SK-N-SH (cell line): ENCODE data around the gene SLC7A1. TPM values are rescaled to one million over a fixed set of nuclear protein-coding genes. Genes with fewer than 3 reads are reported as not detected.

Experiments used
- CTCF ChIA-PET: fragments of 300-600, 350-600 bp; formaldehyde crosslinking; extraction: SDS; loops from one replicate; lab custom pipeline; 2021; lab: Yijun Ruan, JAX
- POLR2A ChIA-PET: fragments of 350-600 bp; sonication (Branson Sonifier 250); formaldehyde crosslinking; extraction: SDS; loops from one replicate; lab custom pipeline; 2020; ENCODE audit warnings: antibody characterized with exemption, inconsistent platforms; lab: Yijun Ruan, JAX
- DNase-seq: peaks from one replicate; pipeline ENCODE4 v3.0.0; 2012
- H2AFZ ChIP-seq: fragments of 200-600 bp; sonication (generic); 2 replicates; pipeline ENCODE4 v1.8.1; 2016; ENCODE audit warnings: antibody characterized with exemption, mild to moderate bottlenecking, low read depth
- H3F3A ChIP-seq: fragments of 200-600 bp; sonication (generic); replicated peaks from 2 replicates; pipeline ENCODE3; 2016; ENCODE audit warnings: antibody characterized with exemption, mild to moderate bottlenecking; ENCODE audit not compliant: insufficient read depth
- H3K27ac ChIP-seq, 2 experiments: fragments of 200-500 bp in 1 of 2; fragments of 200-600 bp in 1 of 2; sonication (Bioruptor generic) in 1 of 2; sonication (generic), shearing (Covaris generic) in 1 of 2; 2 replicates each; pipeline versions ENCODE4 v1.5.1 to v1.6.1; 2014 to 2016; ENCODE audit warnings: low read depth in 2 of 2, inconsistent platforms in 1 of 2, low read length in 1 of 2, mild to moderate bottlenecking in 1 of 2, mixed read lengths in 1 of 2
- H3K27me3 ChIP-seq: fragments of 200-600 bp; sonication (generic), shearing (Covaris generic); 2 replicates; pipeline ENCODE4 v1.6.1; 2016; ENCODE audit warnings: mixed run types; ENCODE audit not compliant: insufficient read depth
- H3K36me3 ChIP-seq, 2 experiments: fragments of 200-500 bp in 1 of 2; fragments of 200-600 bp in 1 of 2; sonication (Bioruptor generic) in 1 of 2; sonication (generic) in 1 of 2; replicated peaks in 1 of 2; 2 replicates each; pipeline versions ENCODE3 to v1.5.1; 2014 to 2016; ENCODE audit warnings: low read length in 1 of 2, mild to moderate bottlenecking in 1 of 2; ENCODE audit not compliant: insufficient read depth in 2 of 2, control insufficient read depth in 1 of 2
- H3K4me1 ChIP-seq, 2 experiments: fragments of 200-500 bp in 1 of 2; fragments of 200-600 bp in 1 of 2; sonication (Bioruptor generic) in 1 of 2; sonication (generic), shearing (Covaris generic) in 1 of 2; 2 replicates each; pipeline versions ENCODE4 v1.5.1 to v1.6.1; 2014 to 2016; ENCODE audit warnings: low read depth in 1 of 2, low read length in 1 of 2, mixed run types in 1 of 2; ENCODE audit not compliant: insufficient read depth in 2 of 2, control insufficient read depth in 1 of 2
- H3K4me2 ChIP-seq: fragments of 200-600 bp; sonication (generic), shearing (Covaris generic); 2 replicates; pipeline ENCODE4 v1.6.1; 2017; ENCODE audit warnings: mixed run types
- H3K4me3 ChIP-seq, 2 experiments: fragments of 200-500 bp in 1 of 2; fragments of 200-600 bp in 1 of 2; sonication (Bioruptor generic) in 1 of 2; sonication (generic), shearing (Covaris generic) in 1 of 2; 2 replicates each; pipeline versions ENCODE4 v1.5.1 to v1.8.1; 2014 to 2016; ENCODE audit warnings: low read depth in 2 of 2, inconsistent platforms in 1 of 2, low read length in 1 of 2, mild to moderate bottlenecking in 1 of 2, mixed read lengths in 1 of 2, moderate library complexity in 1 of 2
- H3K79me2 ChIP-seq: fragments of 200-600 bp; sonication (generic); 2 replicates; pipeline ENCODE4 v1.8.1; 2017; ENCODE audit warnings: mild to moderate bottlenecking; ENCODE audit not compliant: insufficient read depth
- H3K9ac ChIP-seq: fragments of 200-600 bp; sonication (generic); 2 replicates; pipeline ENCODE4 v1.6.1; 2017; ENCODE audit warnings: mixed run types
- H3K9me2 ChIP-seq: fragments of 200-600 bp; sonication (generic); 2 replicates; pipeline ENCODE4 v1.6.1; 2017; ENCODE audit warnings: mixed run types
- H3K9me3 ChIP-seq: fragments of 200-600 bp; sonication (generic); 2 replicates; pipeline ENCODE4 v1.6.1; 2017; ENCODE audit warnings: mixed run types, mild to moderate bottlenecking, moderate library complexity
- H4K20me1 ChIP-seq: fragments of 200-600 bp; sonication (generic); 2 replicates; pipeline ENCODE4 v1.6.1; 2017; ENCODE audit warnings: mild to moderate bottlenecking, mixed run types; ENCODE audit not compliant: insufficient read depth
- CHD2 ChIP-seq: fragments of 150-350 bp; IDR thresholded peaks from 2 replicates; pipeline ENCODE4 v1.6.1; 2018; ENCODE audit warnings: low read length; ENCODE audit not compliant: partially characterized antibody
- FOSL2 ChIP-seq: IDR thresholded peaks from 2 replicates; pipeline ENCODE4 v1.4.0; 2012; ENCODE audit warnings: low read depth, mild to moderate bottlenecking, moderate library complexity, borderline replicate concordance
- FOXJ3 ChIP-seq: sonication (generic); formaldehyde crosslinking; IDR thresholded peaks from 2 replicates; pipeline ENCODE4 v1.5.1; 2020; ENCODE audit warnings: mild to moderate bottlenecking, missing genetic modification reagents
- FOXM1 ChIP-seq: IDR thresholded peaks from 2 replicates; pipeline ENCODE4 v1.4.0; 2012; ENCODE audit warnings: low read depth, mild to moderate bottlenecking
- GABPA ChIP-seq: IDR thresholded peaks from 2 replicates; pipeline ENCODE4 v1.4.0; 2012; ENCODE audit warnings: low read depth, mild to moderate bottlenecking
- IRF3 ChIP-seq: fragments of 150-350 bp; IDR thresholded peaks from 2 replicates; pipeline ENCODE4 v1.6.1; 2016; ENCODE audit warnings: mild to moderate bottlenecking, low read depth, low read length
- MAX ChIP-seq: IDR thresholded peaks from 2 replicates; pipeline ENCODE4 v1.4.0; 2012; ENCODE audit warnings: low read depth
- NFIC ChIP-seq: IDR thresholded peaks from 2 replicates; pipeline ENCODE4 v1.4.0; 2012; ENCODE audit warnings: borderline replicate concordance
- NRF1 ChIP-seq: IDR thresholded peaks from 2 replicates; pipeline ENCODE4 v1.6.1; 2012; ENCODE audit warnings: low read depth, mild to moderate bottlenecking, low read length
- PBX3 ChIP-seq: IDR thresholded peaks from 2 replicates; pipeline ENCODE4; 2012
- RAD21 ChIP-seq: IDR thresholded peaks from 2 replicates; pipeline ENCODE4 v1.6.1; 2012; ENCODE audit warnings: mild to moderate bottlenecking, low read length
- RXRA ChIP-seq: IDR thresholded peaks from 2 replicates; pipeline ENCODE4 v1.4.0; 2012; ENCODE audit warnings: low read depth, mild to moderate bottlenecking, borderline replicate concordance
- SIN3A ChIP-seq: IDR thresholded peaks from 2 replicates; pipeline ENCODE4 v1.6.1; 2012; ENCODE audit warnings: low read depth, mild to moderate bottlenecking, low read length, moderate library complexity, borderline replicate concordance
- SMC3 ChIP-seq: IDR thresholded peaks from 2 replicates; pipeline ENCODE4 v1.6.1; 2012; ENCODE audit warnings: low read depth, low read length, improper control_type of control experiment
- TAF1 ChIP-seq: IDR thresholded peaks from 2 replicates; pipeline ENCODE4 v1.6.1; 2012; ENCODE audit warnings: low read depth, mild to moderate bottlenecking, low read length, moderate library complexity, borderline replicate concordance
- WGBS: methylation state at CpG from one replicate; pipeline ENCODE4 v1.1.6; 2017; ENCODE audit warnings: low lambda C conversion rate; 5-methylcytosine and 5-hydroxymethylcytosine counted together
- polyA plus RNA-seq, 3 experiments: library from polyadenylated mRNA; depleted of rRNA; stranded (reverse); fragments of >200 nt; gene quantifications; 2 replicates each; pipeline ENCODE4 v1.2.3, GENCODE V29; 2012
- TF ChIP-seq, protein P1 (sequence below): fragments of 200-600 bp; sonication (generic); IDR thresholded peaks from 2 replicates; pipeline ENCODE4 v1.6.1; 2017; ENCODE audit warnings: antibody characterized with exemption, mild to moderate bottlenecking, moderate library complexity
- TF ChIP-seq, protein P2 (sequence below): IDR thresholded peaks from 2 replicates; pipeline ENCODE4 v1.6.1; 2012; ENCODE audit warnings: mild to moderate bottlenecking, low read depth, low read length, moderate library complexity
- TF ChIP-seq, protein P3 (sequence below): IDR thresholded peaks from 2 replicates; pipeline ENCODE4 v1.4.0; 2012; ENCODE audit warnings: low read depth, borderline replicate concordance

SLC7A1 gene
- polyA plus RNA-seq, 1 of the 3 experiments (the other 2 are of a cell fraction), result 14.0 TPM

GRCh38 chr13:29589967-29590366, 5.5 kb downstream of the SLC7A1 start:
- Histone ChIP-seq H3K4me1 (peaks cover 5 to 41% of the 10 kb centered on the region in 2 experiments; a peak in 3 of 4 replicates), H3K9me2 (no peaks in the 10 kb centered on the region), H3K4me2 (0 out of 2 replicates have a peak overlapping the region, but pooled peaks have one; percentile 38), H4K20me1 (peaks cover 69% of the 10 kb centered on the region), H3K36me3 (peaks cover 4 to 8% of the 10 kb centered on the region in 2 experiments), H3K9ac (no peak overlapping the region), H3K27ac (peak overlapping the region in 1 of 2 experiments; percentile 16; a peak in 1 of 4 replicates), H3K27me3 (no peaks in the 10 kb centered on the region), H3F3A (peaks cover 13% of the 10 kb centered on the region), H3K9me3 (no peaks in the 10 kb centered on the region), H2AFZ (no peak overlapping the region), H3K4me3 (no peak overlapping the region), H3K79me2 (peaks cover 100% of the 10 kb centered on the region)
- WGBS, result 92% methylated on average over 3 of the region's 7 CpGs
- CTCF ChIA-PET, result no interaction called here
- TF ChIP-seq FOXM1 (no peak), GABPA (no peak), RAD21 (no peak), SIN3A (no peak), CHD2 (no peak)
- TF ChIP-seq, protein P1, sequence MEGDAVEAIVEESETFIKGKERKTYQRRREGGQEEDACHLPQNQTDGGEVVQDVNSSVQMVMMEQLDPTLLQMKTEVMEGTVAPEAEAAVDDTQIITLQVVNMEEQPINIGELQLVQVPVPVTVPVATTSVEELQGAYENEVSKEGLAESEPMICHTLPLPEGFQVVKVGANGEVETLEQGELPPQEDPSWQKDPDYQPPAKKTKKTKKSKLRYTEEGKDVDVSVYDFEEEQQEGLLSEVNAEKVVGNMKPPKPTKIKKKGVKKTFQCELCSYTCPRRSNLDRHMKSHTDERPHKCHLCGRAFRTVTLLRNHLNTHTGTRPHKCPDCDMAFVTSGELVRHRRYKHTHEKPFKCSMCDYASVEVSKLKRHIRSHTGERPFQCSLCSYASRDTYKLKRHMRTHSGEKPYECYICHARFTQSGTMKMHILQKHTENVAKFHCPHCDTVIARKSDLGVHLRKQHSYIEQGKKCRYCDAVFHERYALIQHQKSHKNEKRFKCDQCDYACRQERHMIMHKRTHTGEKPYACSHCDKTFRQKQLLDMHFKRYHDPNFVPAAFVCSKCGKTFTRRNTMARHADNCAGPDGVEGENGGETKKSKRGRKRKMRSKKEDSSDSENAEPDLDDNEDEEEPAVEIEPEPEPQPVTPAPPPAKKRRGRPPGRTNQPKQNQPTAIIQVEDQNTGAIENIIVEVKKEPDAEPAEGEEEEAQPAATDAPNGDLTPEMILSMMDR, result peak; percentile 29; the same call in 1 of the 2 replicates
- TF ChIP-seq, protein P2, sequence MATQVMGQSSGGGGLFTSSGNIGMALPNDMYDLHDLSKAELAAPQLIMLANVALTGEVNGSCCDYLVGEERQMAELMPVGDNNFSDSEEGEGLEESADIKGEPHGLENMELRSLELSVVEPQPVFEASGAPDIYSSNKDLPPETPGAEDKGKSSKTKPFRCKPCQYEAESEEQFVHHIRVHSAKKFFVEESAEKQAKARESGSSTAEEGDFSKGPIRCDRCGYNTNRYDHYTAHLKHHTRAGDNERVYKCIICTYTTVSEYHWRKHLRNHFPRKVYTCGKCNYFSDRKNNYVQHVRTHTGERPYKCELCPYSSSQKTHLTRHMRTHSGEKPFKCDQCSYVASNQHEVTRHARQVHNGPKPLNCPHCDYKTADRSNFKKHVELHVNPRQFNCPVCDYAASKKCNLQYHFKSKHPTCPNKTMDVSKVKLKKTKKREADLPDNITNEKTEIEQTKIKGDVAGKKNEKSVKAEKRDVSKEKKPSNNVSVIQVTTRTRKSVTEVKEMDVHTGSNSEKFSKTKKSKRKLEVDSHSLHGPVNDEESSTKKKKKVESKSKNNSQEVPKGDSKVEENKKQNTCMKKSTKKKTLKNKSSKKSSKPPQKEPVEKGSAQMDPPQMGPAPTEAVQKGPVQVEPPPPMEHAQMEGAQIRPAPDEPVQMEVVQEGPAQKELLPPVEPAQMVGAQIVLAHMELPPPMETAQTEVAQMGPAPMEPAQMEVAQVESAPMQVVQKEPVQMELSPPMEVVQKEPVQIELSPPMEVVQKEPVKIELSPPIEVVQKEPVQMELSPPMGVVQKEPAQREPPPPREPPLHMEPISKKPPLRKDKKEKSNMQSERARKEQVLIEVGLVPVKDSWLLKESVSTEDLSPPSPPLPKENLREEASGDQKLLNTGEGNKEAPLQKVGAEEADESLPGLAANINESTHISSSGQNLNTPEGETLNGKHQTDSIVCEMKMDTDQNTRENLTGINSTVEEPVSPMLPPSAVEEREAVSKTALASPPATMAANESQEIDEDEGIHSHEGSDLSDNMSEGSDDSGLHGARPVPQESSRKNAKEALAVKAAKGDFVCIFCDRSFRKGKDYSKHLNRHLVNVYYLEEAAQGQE, result no peak
- no peak for DNase-seq
- POLR2A ChIA-PET, result no interaction called here

DNA sequence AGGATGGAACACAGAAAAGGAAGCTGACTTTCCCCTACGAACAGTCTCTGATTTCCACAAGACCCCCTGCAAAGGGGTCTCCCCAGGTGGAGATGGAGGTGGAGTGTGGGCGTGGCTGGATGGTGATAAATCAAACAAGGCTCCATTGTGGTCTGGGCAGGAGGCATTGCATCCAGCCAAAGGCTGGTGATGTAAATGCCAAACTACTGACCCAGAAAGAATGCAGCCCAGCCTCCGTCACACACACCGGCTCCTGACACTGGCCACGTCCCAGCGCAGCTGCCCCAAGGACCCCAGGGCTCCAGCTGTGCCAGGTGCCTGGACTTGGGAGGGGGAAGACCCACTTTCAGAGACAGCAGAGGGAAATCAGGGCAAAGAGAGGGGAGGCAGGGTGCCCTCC, 6.3 kb downstream of the SLC7A1 start:
- no peaks in the 10 kb centered on the region for H3K9me3 ChIP-seq
- no peaks in the 10 kb centered on the region for H3K27me3 ChIP-seq
- peaks cover 100% of the 10 kb centered on the region for H3K79me2 ChIP-seq
- H3K36me3 ChIP-seq, result peaks cover 4 to 8% of the 10 kb centered on the region in 2 experiments
- no peak overlapping the region for H3K4me3 ChIP-seq
- ChIA-PET POLR2A (no interaction called here), CTCF (interaction anchor here (1.2 kb wide), 1 partner anchor 81 kb away, joined by 3 read pairs; no protein-coding TSS in a partner anchor)
- DNase-seq, result no peak
- H3K4me1 ChIP-seq, result peaks cover 5 to 41% of the 10 kb centered on the region in 2 experiments; a peak in 3 of 4 replicates
- H3F3A ChIP-seq, result peaks cover 16% of the 10 kb centered on the region
- H3K27ac ChIP-seq, result no peak overlapping the region; a peak in 1 of 4 replicates
- no peak overlapping the region for H2AFZ ChIP-seq
- H3K9me2 ChIP-seq, result no peaks in the 10 kb centered on the region
- WGBS, result 46% methylated on average over 6 of the region's 6 CpGs
- H3K4me2 ChIP-seq, result peak overlapping the region; percentile 38; the same call in 1 of the 2 replicates
- H3K9ac ChIP-seq, result no peak overlapping the region
- peaks cover 76% of the 10 kb centered on the region for H4K20me1 ChIP-seq
- TF ChIP-seq RXRA, result no peak
- no peak for TF ChIP-seq CHD2
- TF ChIP-seq IRF3, result no peak
- no peak for TF ChIP-seq FOXM1
- peak; percentile 38; the same call in 1 of the 2 replicates for TF ChIP-seq NFIC
- no peak for TF ChIP-seq FOXJ3 (CRISPR knock-in tag)
- TF ChIP-seq MAX, result no peak
- no peak for TF ChIP-seq SMC3
- no peak for TF ChIP-seq SIN3A
- TF ChIP-seq, protein P3, sequence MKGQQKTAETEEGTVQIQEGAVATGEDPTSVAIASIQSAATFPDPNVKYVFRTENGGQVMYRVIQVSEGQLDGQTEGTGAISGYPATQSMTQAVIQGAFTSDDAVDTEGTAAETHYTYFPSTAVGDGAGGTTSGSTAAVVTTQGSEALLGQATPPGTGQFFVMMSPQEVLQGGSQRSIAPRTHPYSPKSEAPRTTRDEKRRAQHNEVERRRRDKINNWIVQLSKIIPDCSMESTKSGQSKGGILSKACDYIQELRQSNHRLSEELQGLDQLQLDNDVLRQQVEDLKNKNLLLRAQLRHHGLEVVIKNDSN, result no peak
- TF ChIP-seq GABPA, result no peak
- no peak for TF ChIP-seq NRF1
- TF ChIP-seq RAD21, result no peak
- peak; percentile 21; the same call in 1 of the 2 replicates for TF ChIP-seq FOSL2
- TF ChIP-seq TAF1, result no peak
- TF ChIP-seq PBX3, result peak; percentile 60
